A549 treated with Mapracorat at 1 μM for 4 hours (cell line): Measurements from ENCODE around the gene OR2A12. TPM values are rescaled to one million over a fixed set of nuclear protein-coding genes. Genes with fewer than 3 reads are reported as not detected.

Experiments used
- total RNA-seq: library from RNA; stranded (reverse); fragments of 200-300 nt; extraction: Qiagen RNA extraction; gene quantifications from 5 replicates; pipeline ENCODE4 v1.2.3, GENCODE V29; 2022

The OR2A12 gene
- total RNA-seq, result not detected in 5 replicates

GRCh38 chr7:144085978-144086377, at the start of gene OR2A12:
TSS of gene OR2A12 (plus strand) at chr7:144086278. CDS start at chr7:144095108, 8,830 bp downstream.

DNA sequence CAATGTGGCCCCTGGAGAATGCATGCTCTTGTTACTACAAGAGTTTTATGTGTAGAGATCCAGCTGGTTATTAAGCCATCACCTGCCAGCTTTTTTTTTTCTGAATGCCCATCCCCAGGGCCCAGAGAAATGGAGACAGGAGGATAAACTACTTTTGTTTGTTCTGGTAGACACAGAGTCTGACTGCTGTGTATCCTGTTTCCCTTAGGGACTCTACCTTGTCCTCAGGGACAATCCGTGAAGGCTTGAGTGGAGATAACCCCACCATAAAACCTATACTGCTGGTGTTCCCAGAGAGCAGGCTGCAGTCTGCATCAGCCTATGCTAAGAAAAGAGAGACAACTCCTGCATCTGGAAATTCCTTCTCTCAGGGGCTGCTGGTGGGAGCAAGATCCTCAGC, 37.4 kb upstream of the OR2A12 start, which contains the start of gene OR2A5:
Gene OR2A5 (plus strand): TSS at position 301 of the 400 bp plus-strand sequence. CDS start 1,454 bp downstream, outside the sequence.

GRCh38 chr7:144069511-144069910, 16.6 kb upstream of the OR2A12 start, which contains the start of gene OR2A25:
TSS of gene OR2A25 (plus strand) at chr7:144069811. CDS start at chr7:144074220, 4,409 bp downstream.

GRCh38 chr7:144109283-144109682, 23.2 kb downstream of the OR2A12 start, which contains the start of gene OR2A2:
TSS of gene OR2A2 (plus strand) at chr7:144109583. CDS start at chr7:144109583, 0 bp downstream.

GRCh38 chr7:144122876-144123275, 36.8 kb downstream of the OR2A12 start, which contains the start of gene OR2A14:
TSS of gene OR2A14 (plus strand) at chr7:144123176. CDS start at chr7:144129113, 5,937 bp downstream.

Other genes with a start within 250 kb of the OR2A12 start
- gene TCAF1, start 184.1 kb upstream of the OR2A12 start, total RNA-seq, result 13.1 to 19.9 TPM (median 18.0 TPM) in 5 replicates
- not detected in 5 replicates for gene OR2F2, start 151.0 kb upstream of the OR2A12 start, total RNA-seq
- not detected in 5 replicates for gene OR2F1, start 131.4 kb upstream of the OR2A12 start, total RNA-seq
- gene OR6B1, start 86.0 kb upstream of the OR2A12 start, total RNA-seq, result not detected in 5 replicates
- not detected in 5 replicates for gene OR2A5, start 37.3 kb upstream of the OR2A12 start, total RNA-seq
- gene OR2A25, start 16.5 kb upstream of the OR2A12 start, total RNA-seq, result not detected in 5 replicates
- gene OR2A2, start 23.3 kb downstream of the OR2A12 start, total RNA-seq, result not detected in 5 replicates
- gene OR2A14, start 36.9 kb downstream of the OR2A12 start, total RNA-seq, result not detected in 5 replicates
- gene CTAGE4, start 97.2 kb downstream of the OR2A12 start, total RNA-seq, result 0.05 TPM in 1 of 5 replicates, not detected in the others
- 0.18 to 0.50 TPM (median 0.40 TPM) in 5 replicates for gene ARHGEF35, start 109.6 kb downstream of the OR2A12 start, total RNA-seq
- not detected in 5 replicates for gene OR2A42, start 153.3 kb downstream of the OR2A12 start, total RNA-seq
- gene OR2A7, start 178.5 kb downstream of the OR2A12 start, total RNA-seq, result not detected in 5 replicates
- gene CTAGE8, start 183.0 kb downstream of the OR2A12 start, total RNA-seq, result not detected in 5 replicates
- gene OR2A1, start 226.1 kb downstream of the OR2A12 start, total RNA-seq, result not detected in 5 replicates